AG20443 (cell line): ENCODE measurements around the gene ASPA.

Experiments used
- DNase-seq: peaks from one replicate; pipeline ENCODE4 v3.0.0; 2012; ENCODE audit warnings: low spot score, mixed read lengths

Gene ASPA

DNA sequence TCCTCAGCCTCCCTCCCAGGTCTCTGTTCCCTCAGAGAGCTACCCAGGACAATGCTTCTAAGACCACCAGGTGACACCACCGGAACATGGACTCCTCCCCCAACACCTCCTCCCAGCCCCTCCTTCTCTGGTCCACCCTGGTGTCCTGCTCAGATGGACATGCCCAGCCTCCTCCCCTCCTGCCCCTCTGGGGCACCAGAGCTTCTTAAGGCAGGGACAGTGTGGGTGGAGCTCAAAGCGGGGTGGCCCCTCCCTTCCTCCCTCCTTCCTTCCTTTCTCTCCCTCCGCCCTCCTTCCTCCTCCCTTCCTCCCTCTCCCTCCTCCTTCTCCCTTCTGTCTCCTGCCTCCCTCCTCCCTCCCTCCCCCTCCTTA is 59.1 kb downstream of the ASPA start:
- peak; percentile 77 for DNase-seq

DNA sequence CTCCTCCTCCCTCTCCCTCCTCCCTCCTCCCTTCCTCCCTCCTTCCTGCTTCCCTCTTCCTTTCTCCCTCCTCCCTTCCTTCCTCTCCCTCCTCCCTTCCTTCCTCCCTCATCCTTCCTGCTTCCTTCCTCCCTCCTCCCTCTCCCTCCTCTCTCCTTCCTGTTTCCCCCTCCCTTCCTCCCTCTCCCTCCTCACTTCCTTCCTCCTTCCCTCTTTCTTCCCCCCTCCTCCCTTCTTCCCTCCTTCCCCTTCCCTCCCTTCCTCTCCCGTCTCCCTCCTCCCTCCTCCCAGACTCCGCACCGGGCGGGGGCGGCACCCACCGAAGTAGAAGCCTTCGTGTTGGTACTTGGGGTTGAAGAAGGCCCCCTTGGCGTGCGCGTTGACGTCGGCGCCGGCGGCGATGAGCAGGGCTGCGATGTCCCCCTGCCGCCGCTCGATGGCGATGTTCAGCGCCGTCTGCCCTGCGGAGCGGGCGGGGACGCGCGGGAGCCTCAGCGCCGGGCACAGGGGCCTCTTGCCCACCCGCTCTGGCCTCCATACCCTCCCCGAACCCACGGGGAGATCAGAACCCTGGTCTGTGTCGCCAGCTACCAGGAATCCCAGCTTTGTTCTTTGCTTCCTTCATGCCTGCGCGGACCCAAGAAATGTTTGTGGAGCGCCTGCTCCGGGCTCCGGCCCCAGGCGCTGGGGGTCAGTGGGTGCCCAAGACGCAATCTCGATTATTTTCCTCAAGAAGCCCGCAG is 59.6 kb downstream of the ASPA start:
- peak; percentile 95 for DNase-seq

GRCh38 chr17:3536716-3537115 is 60.9 kb downstream of the ASPA start:
- no peak for DNase-seq

DNA sequence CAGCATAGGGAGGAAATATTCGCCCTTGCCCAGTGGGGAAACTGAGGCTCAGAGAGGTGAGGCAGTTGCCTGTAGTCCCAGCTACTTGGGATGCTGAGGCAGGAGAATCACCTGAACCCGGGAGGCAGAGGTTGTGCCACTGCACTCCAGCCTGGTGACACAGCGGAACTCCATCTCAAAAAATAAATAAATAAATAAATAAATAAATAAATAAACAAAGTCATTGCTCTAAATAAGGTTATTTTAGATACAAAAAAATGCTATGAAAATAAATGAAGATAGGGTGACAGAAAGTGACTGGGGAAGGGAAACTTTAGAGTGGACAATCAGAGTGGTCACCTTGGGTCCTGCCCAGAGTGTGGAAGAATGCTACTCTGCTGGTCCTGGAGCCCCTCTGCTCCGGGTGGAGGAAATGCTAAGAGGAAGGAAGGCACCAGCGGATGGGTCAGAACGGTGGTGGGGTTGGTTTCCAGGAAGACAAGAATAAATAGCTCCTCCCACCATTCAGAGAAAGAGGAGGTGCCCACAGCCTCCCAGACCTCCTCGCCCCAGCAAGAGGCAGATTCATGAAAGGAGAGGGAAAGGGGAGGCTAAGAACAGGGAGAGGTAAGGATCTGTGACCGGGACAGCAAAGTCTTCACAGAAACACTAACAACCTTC is 64.2 kb downstream of the ASPA start:
- DNase-seq: no peak

DNA sequence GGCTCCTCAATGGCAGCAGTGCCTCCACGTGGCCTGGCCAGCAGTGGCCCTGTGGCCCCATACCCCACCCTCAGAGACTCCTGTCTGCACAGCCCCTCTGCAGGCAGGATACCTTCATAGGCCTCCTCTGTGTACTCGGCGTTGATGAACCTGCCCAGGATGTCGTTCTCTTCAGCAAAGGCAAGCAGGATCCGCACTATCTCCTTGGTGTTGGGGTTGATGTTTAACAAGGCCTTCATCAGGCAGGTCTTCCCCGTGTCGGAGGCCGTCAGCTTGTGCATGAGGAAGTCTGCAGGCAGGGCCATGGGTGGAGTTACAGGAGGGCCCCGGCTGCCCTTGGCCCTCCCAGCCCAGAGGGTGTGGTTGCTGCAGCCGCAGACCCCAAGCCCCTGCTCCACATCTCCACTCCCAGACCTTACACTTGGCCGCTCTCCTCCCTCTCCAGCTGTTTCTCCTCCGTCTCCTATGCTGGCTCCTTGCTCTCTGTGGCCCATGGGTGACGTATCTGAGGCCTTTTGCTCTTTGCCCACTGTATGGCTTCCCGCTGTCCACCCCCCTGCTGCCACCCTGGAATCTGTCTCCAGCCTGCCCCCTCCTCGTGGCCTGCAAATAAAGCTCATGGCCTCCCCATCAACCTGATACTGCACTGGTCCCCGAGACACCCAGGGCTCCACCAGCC is 66.8 kb downstream of the ASPA start:
- DNase-seq: no peak

DNA sequence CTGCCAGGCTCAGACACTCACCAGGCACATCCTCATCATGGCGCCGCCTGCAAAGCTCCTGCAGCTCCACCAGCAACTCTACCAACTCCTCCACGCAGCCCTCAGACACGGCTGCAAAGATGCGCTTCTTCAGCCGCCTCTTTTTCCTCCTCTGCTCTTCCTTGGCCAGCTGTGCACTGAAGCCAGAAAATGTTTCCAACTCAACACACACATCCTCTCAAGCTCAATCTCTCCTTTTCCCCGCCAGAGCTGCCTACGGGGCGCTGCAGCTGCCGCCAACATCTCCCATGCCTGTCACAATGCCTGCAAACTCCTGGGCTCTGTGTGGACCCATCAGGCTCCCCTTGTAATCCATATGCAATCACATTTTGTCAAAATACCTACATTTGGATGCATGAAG is 67.7 kb downstream of the ASPA start:
- no peak for DNase-seq

GRCh38 chr17:3544365-3544764 is 68.6 kb downstream of the ASPA start:
- DNase-seq: no peak

DNA sequence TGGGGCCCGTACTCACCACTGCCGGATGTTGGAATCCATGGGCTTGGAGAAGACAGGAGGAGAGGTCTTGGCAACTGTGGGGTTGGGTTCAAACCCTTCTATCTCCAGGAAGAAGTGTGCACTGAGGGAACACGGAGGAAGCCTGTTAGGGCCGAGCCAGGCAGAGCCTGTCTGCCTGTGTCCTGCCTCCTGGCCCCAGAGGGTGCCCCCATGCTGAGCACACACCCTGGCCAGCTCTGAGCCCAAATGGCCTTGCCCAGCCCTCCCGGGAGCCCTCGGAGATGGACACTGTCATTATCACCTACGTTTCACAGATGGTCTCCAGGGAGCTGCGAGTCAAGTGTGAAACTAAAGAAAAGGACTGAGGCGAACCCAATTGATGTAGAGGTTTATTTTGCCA is 69.4 kb downstream of the ASPA start:
- no peak for DNase-seq

DNA sequence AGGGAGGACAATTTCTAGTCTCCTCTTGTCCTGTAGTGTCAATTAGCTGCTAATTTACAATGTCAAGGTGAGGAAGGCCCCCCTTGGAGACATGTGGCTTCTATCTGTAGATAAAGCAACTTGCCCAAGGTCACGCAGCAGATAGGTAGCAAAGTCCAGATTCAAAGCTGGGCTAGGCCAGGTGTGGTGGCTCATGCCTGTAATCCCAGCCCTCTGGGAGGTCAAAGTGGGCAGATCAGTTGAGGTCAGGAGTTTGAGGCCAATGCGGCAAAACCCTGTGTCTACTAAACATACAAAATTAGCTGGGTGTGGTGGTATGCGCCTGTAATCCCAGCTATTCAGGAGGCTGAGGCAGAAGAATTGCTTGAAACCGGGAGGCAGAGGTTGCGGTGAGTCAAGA is 70.7 kb downstream of the ASPA start:
- no peak for DNase-seq

GRCh38 chr17:3546997-3547396 is 71.2 kb downstream of the ASPA start:
- DNase-seq: no peak

GRCh38 chr17:3547628-3548027 is 71.8 kb downstream of the ASPA start:
- DNase-seq: no peak

DNA sequence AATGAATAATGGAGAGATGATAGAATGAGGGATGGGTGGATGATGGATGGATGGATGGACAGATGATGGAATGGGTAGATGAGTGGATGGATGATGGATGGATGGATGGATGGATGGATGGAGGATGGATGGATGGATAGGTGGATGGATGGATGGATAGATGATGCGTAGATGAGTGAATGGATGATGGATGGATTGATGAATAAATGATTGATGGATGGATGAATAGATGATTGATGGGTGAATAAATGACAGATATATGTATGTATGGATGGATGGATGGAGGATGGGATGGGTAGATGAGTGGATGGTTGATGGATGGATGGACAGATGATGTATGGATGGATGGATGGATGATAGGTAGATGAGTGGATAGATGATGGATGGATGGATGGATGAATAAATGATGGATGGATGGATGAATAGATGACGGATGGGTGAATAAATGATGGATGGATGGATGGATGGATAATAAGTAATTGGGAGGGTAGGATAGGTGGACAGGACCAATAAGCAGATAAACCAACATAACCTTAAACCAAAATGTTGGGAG is 73.9 kb downstream of the ASPA start:
- DNase-seq: no peak

- no peak for DNase-seq
These were observed 75.4 kb downstream of the ASPA start for GRCh38 chr17:3551189-3551588.

GRCh38 chr17:3552916-3553315 is 77.1 kb downstream of the ASPA start:
- DNase-seq: no peak
